NOMO-1 treated with dmso at 0.1 percent for 144 hours (cell line): ENCODE results near the gene ARHGAP10.
"Not testable (repeated sequence)": the region's sequence is repeated elsewhere in the genome, so short reads cannot be mapped to it uniquely, and the experiment has no call there.

ENCODE experiments used
- DNase-seq: peaks from one replicate; lab custom pipeline; 2025; ENCODE audit not compliant: unreplicated experiment; lab: John Stamatoyannopoulos, UW

The ARHGAP10 gene

GRCh38 chr4:147846318-147847155, 114.6 kb downstream of the ARHGAP10 start:
- DNase-seq, result no peak

- no peak for DNase-seq
Observed at GRCh38 chr4:147847751-147848590, 116.1 kb downstream of the ARHGAP10 start.

- DNase-seq, result no peak
Observed at GRCh38 chr4:147848634-147849033, 116.7 kb downstream of the ARHGAP10 start.

GRCh38 chr4:147851135-147851534, 119.2 kb downstream of the ARHGAP10 start:
- no peak for DNase-seq

GRCh38 chr4:147853706-147854105, 121.8 kb downstream of the ARHGAP10 start:
- DNase-seq, result no peak

GRCh38 chr4:147854154-147854553, 122.3 kb downstream of the ARHGAP10 start:
- DNase-seq, result no peak

GRCh38 chr4:147855571-147856009, 123.7 kb downstream of the ARHGAP10 start:
- DNase-seq, result no peak

GRCh38 chr4:147860960-147861359, 129.1 kb downstream of the ARHGAP10 start:
- DNase-seq, result no peak

- no peak for DNase-seq
Observed at GRCh38 chr4:147862043-147862692, 130.3 kb downstream of the ARHGAP10 start.

GRCh38 chr4:147863111-147863747, 131.3 kb downstream of the ARHGAP10 start:
- DNase-seq, result no peak

- DNase-seq, result no peak
Observed at GRCh38 chr4:147863808-147864472, 132.1 kb downstream of the ARHGAP10 start.

GRCh38 chr4:147864607-147865006, 132.7 kb downstream of the ARHGAP10 start:
- no peak for DNase-seq

GRCh38 chr4:147865926-147866325, 134.0 kb downstream of the ARHGAP10 start:
- DNase-seq, result no peak

- peak; percentile 43 for DNase-seq
Observed at GRCh38 chr4:147866532-147867271, 134.8 kb downstream of the ARHGAP10 start.

GRCh38 chr4:147874109-147874508, 142.2 kb downstream of the ARHGAP10 start:
- DNase-seq, result no peak

GRCh38 chr4:147877308-147877771, 145.5 kb downstream of the ARHGAP10 start:
- DNase-seq, result no peak

- no peak for DNase-seq
Observed at GRCh38 chr4:147879676-147880075, 147.8 kb downstream of the ARHGAP10 start.

GRCh38 chr4:147880511-147880910, 148.6 kb downstream of the ARHGAP10 start:
- DNase-seq, result no peak

GRCh38 chr4:147884536-147884935, 152.6 kb downstream of the ARHGAP10 start:
- DNase-seq, result no peak

- DNase-seq, result not testable (repeated sequence)
Observed at GRCh38 chr4:147885216-147885615, 153.3 kb downstream of the ARHGAP10 start.
